Measurements from ENCODE around the gene NRBF2.
"Not testable (repeated sequence)": the region's sequence is repeated elsewhere in the genome, so short reads cannot be mapped to it uniquely, and the experiment has no call there.

NRBF2 gene

DNA sequence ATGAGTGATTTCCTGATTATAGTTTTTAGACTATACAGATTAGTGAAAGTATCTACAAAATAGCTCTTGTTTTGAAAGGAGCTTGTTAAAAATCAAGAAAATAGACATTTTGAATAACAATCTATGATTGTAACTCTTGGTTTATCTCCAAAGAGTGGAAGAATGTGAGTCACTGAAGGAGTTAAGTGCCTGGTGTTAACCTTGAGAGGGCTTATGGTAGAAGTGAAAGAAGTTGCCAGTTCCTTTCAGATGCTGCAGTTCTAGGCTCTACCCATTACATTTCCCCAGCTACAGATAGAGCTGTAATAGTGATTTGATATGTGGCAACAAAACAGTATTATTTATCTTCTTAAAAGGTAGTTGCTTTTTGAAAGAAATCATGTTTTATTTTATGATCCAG, 12.7 kb downstream of the NRBF2 start:
- DNase-seq (ENCODE audit: low spot score) = no peak
- no peaks in the 10 kb centered on the region for H3K27me3 ChIP-seq (ENCODE audit: control insufficient read depth in 3 of 3, insufficient read depth in 3 of 3, low read depth in 1 of 3, low read length in 3 of 3)
- no peak overlapping the region for H3K9ac ChIP-seq (ENCODE audit: low read depth, low read length, poor library complexity)
- no peak overlapping the region for H2AFZ ChIP-seq (ENCODE audit: low read length)
- no peak overlapping the region for H3K18ac ChIP-seq (ENCODE audit: low read length)
- H2AK5ac ChIP-seq (ENCODE audit: low read depth, low read length) = no peak overlapping the region
- no peak overlapping the region for H4K8ac ChIP-seq (ENCODE audit: low read depth, low read length)
- no peak overlapping the region for H2BK12ac ChIP-seq (ENCODE audit: low read length)
- no peak overlapping the region for H2BK5ac ChIP-seq (ENCODE audit: low read length)
- H3K4ac ChIP-seq (ENCODE audit: low read length) = no peak overlapping the region
- peaks cover 0 to 26% of the 10 kb centered on the region in 2 donors for H3K36me3 ChIP-seq (replicated peaks in 1 of 2; ENCODE audit: control insufficient read depth in 2 of 2, insufficient read depth in 2 of 2, low read length in 2 of 2)
- H2BK15ac ChIP-seq (ENCODE audit: low read length) = no peak overlapping the region
- no peak overlapping the region for H3K4me3 ChIP-seq (ENCODE audit: low read length in 2 of 2)
- H3K14ac ChIP-seq (ENCODE audit: low read length) = no peak overlapping the region
- H2BK120ac ChIP-seq (ENCODE audit: low read depth, low read length) = no peak overlapping the region
- no peak overlapping the region for H3K23ac ChIP-seq (ENCODE audit: low read depth, low read length, poor library complexity)
- H3K4me2 ChIP-seq (ENCODE audit: insufficient read depth, low read length, poor library complexity, severe bottlenecking) = no peak overlapping the region
- H3K4me1 ChIP-seq (ENCODE audit: control insufficient read depth in 2 of 2, insufficient read depth in 1 of 2, low read depth in 1 of 2, low read length in 2 of 2) = no peaks in the 10 kb centered on the region
- H4K91ac ChIP-seq (ENCODE audit: low read depth, low read length, poor library complexity) = no peak overlapping the region
- no peak overlapping the region for H3K27ac ChIP-seq (replicated peaks; ENCODE audit: low read length)
- no peaks in the 10 kb centered on the region for H3K9me3 ChIP-seq (replicated peaks in 1 of 2; ENCODE audit: control insufficient read depth in 2 of 2, insufficient read depth in 1 of 2, low read depth in 1 of 2, low read length in 2 of 2)
- no peaks in the 10 kb centered on the region for H3K79me1 ChIP-seq (ENCODE audit: low read depth, low read length)

DNA sequence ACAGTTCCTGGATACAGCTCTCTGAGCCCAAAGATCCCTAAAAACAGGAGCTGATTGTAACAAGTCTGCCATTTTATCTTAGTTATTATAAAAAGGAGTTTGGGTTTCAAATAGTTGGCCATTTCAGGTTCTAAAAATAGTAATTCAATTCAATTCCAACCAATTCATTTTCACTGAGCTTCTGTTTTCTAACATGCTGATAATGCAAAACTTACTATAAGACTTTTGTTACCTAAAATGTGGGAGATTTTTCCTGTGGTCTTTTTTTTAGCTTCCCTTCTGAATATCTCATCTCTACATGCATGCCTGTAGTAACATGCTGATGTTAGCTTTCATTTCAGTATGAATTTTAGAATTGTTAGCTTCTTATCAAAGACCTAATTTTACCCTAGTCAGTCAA, 13.4 kb downstream of the NRBF2 start:
- Histone ChIP-seq H3K14ac (ENCODE audit: low read length) (no peak overlapping the region), H3K9ac (ENCODE audit: low read depth, low read length, poor library complexity) (no peak overlapping the region), H2AFZ (ENCODE audit: low read length) (no peak overlapping the region), H3K4ac (ENCODE audit: low read length) (no peak overlapping the region), H3K9me3 (replicated peaks in 1 of 2; ENCODE audit: control insufficient read depth in 2 of 2, insufficient read depth in 1 of 2, low read depth in 1 of 2, low read length in 2 of 2) (no peaks in the 10 kb centered on the region), H3K23ac (ENCODE audit: low read depth, low read length, poor library complexity) (no peak overlapping the region), H3K79me1 (ENCODE audit: low read depth, low read length) (no peaks in the 10 kb centered on the region), H3K4me3 (ENCODE audit: low read length in 2 of 2) (no peak overlapping the region), H3K36me3 (replicated peaks in 1 of 2; ENCODE audit: control insufficient read depth in 2 of 2, insufficient read depth in 2 of 2, low read length in 2 of 2) (peaks cover 0 to 32% of the 10 kb centered on the region in 2 donors), H3K18ac (ENCODE audit: low read length) (no peak overlapping the region), H3K27ac (replicated peaks; ENCODE audit: low read length) (no peak overlapping the region), H2BK120ac (ENCODE audit: low read depth, low read length) (no peak overlapping the region), H4K8ac (ENCODE audit: low read depth, low read length) (no peak overlapping the region), H2AK5ac (ENCODE audit: low read depth, low read length) (no peak overlapping the region), H3K27me3 (ENCODE audit: control insufficient read depth in 3 of 3, insufficient read depth in 3 of 3, low read depth in 1 of 3, low read length in 3 of 3) (no peaks in the 10 kb centered on the region), H3K4me1 (ENCODE audit: control insufficient read depth in 2 of 2, insufficient read depth in 1 of 2, low read depth in 1 of 2, low read length in 2 of 2) (no peaks in the 10 kb centered on the region), H4K91ac (ENCODE audit: low read depth, low read length, poor library complexity) (no peak overlapping the region), H3K4me2 (ENCODE audit: insufficient read depth, low read length, poor library complexity, severe bottlenecking) (no peak overlapping the region), H2BK15ac (ENCODE audit: low read length) (no peak overlapping the region), H2BK5ac (ENCODE audit: low read length) (no peak overlapping the region), H2BK12ac (ENCODE audit: low read length) (no peak overlapping the region)
- DNase-seq (ENCODE audit: low spot score) = no peak

DNA sequence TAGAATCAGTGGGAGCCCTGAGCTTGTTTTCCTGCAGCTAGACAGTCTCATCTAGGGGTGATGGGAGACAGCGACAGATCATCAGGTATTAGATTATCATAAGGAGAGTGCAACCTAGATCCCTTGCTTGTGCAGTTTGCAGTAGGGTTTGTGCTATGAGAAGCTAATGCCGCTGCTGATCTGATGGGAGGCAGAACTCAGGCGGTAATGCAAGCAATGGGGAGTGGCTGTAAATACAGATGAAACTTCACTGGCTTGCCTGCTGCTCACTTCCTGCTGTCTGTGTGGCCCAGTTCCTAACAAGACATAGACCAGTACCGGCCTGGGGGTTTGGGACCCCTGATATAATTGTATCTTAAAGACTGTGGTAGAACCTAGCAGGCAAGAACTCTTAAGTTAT, 17.6 kb downstream of the NRBF2 start:
- no peak overlapping the region for H4K8ac ChIP-seq (ENCODE audit: low read depth, low read length)
- H2BK12ac ChIP-seq (ENCODE audit: low read length) = no peak overlapping the region
- no peak overlapping the region for H2BK15ac ChIP-seq (ENCODE audit: low read length)
- WGBS, 2 donors (ENCODE audit: extremely low coverage in 2 of 2, insufficient read length in 2 of 2, insufficient replicate concordance in 1 of 2) = no CpG with 5 or more reads among the region's 4 CpGs
- no peaks in the 10 kb centered on the region for H3K9me3 ChIP-seq (replicated peaks in 1 of 2; ENCODE audit: control insufficient read depth in 2 of 2, insufficient read depth in 1 of 2, low read depth in 1 of 2, low read length in 2 of 2)
- no peak overlapping the region for H3K14ac ChIP-seq (ENCODE audit: low read length)
- no peak overlapping the region for H3K4ac ChIP-seq (ENCODE audit: low read length)
- H3K4me1 ChIP-seq (ENCODE audit: control insufficient read depth in 2 of 2, insufficient read depth in 1 of 2, low read depth in 1 of 2, low read length in 2 of 2) = no peaks in the 10 kb centered on the region
- H3K18ac ChIP-seq (ENCODE audit: low read length) = no peak overlapping the region
- H3K23ac ChIP-seq (ENCODE audit: low read depth, low read length, poor library complexity) = no peak overlapping the region
- no peak overlapping the region for H2BK120ac ChIP-seq (ENCODE audit: low read depth, low read length)
- H3K79me1 ChIP-seq (ENCODE audit: low read depth, low read length) = no peaks in the 10 kb centered on the region
- peaks cover 0 to 2% (median 0%) of the 10 kb centered on the region in 3 experiments for H3K27me3 ChIP-seq (ENCODE audit: control insufficient read depth in 3 of 3, insufficient read depth in 3 of 3, low read depth in 1 of 3, low read length in 3 of 3)
- no peak overlapping the region for H3K27ac ChIP-seq (replicated peaks; ENCODE audit: low read length)
- H2BK5ac ChIP-seq (ENCODE audit: low read length) = no peak overlapping the region
- H4K91ac ChIP-seq (ENCODE audit: low read depth, low read length, poor library complexity) = no peak overlapping the region
- H2AFZ ChIP-seq (ENCODE audit: low read length) = no peak overlapping the region
- no peak overlapping the region for H2AK5ac ChIP-seq (ENCODE audit: low read depth, low read length)
- H3K4me2 ChIP-seq (ENCODE audit: insufficient read depth, low read length, poor library complexity, severe bottlenecking) = no peak overlapping the region
- H3K36me3 ChIP-seq (replicated peaks in 1 of 2; ENCODE audit: control insufficient read depth in 2 of 2, insufficient read depth in 2 of 2, low read length in 2 of 2) = peaks cover 0 to 70% of the 10 kb centered on the region in 2 donors
- DNase-seq (ENCODE audit: low spot score) = no peak
- no peak overlapping the region for H3K4me3 ChIP-seq (ENCODE audit: low read length in 2 of 2)
- no peak overlapping the region for H3K9ac ChIP-seq (ENCODE audit: low read depth, low read length, poor library complexity)

DNA sequence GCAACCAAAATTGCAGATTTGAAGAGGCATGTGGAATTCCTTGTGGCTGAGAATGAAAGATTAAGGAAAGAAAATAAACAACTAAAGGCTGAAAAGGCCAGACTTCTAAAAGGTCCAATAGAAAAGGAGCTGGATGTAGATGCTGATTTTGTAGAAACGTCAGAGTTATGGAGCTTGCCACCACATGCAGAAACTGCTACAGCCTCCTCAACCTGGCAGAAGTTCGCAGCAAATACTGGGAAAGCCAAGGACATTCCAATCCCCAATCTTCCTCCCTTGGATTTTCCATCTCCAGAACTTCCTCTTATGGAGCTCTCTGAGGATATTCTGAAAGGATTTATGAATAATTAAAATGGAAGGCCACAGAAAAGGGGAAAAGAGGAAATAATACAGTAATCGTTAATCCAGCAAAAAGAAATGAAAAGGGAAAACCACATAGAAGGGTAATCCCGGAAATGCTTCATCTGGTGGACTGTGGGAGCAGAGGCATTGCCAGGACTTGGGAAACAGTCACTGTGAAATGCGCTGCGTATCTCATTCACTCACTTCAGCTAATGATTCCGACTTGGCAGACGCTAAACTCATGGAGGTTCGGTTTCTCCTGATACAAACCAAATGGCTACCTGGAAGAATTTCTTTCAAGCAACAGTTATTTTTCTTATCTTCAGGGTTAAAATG, 20.9 kb downstream of the NRBF2 start:
- H4K91ac ChIP-seq (ENCODE audit: low read depth, low read length, poor library complexity); H2BK120ac ChIP-seq (ENCODE audit: low read depth, low read length); H3K14ac ChIP-seq (ENCODE audit: low read length); H3K23ac ChIP-seq (ENCODE audit: low read depth, low read length, poor library complexity); H2BK5ac ChIP-seq (ENCODE audit: low read length); H3K18ac ChIP-seq (ENCODE audit: low read length); H2AK5ac ChIP-seq (ENCODE audit: low read depth, low read length); H2BK15ac ChIP-seq (ENCODE audit: low read length); H3K4me3 ChIP-seq (ENCODE audit: low read length in 2 of 2); H2BK12ac ChIP-seq (ENCODE audit: low read length); H3K4ac ChIP-seq (ENCODE audit: low read length); DNase-seq (ENCODE audit: low spot score); H3K4me1 ChIP-seq (ENCODE audit: control insufficient read depth in 2 of 2, insufficient read depth in 1 of 2, low read depth in 1 of 2, low read length in 2 of 2); H4K8ac ChIP-seq (ENCODE audit: low read depth, low read length); H3K79me1 ChIP-seq (ENCODE audit: low read depth, low read length); H2AFZ ChIP-seq (ENCODE audit: low read length); H3K9ac ChIP-seq (ENCODE audit: low read depth, low read length, poor library complexity); H3K9me3 ChIP-seq (replicated peaks in 1 of 2; ENCODE audit: control insufficient read depth in 2 of 2, insufficient read depth in 1 of 2, low read depth in 1 of 2, low read length in 2 of 2); H3K27me3 ChIP-seq (ENCODE audit: control insufficient read depth in 3 of 3, insufficient read depth in 3 of 3, low read depth in 1 of 3, low read length in 3 of 3); H3K4me2 ChIP-seq (ENCODE audit: insufficient read depth, low read length, poor library complexity, severe bottlenecking); H3K27ac ChIP-seq (replicated peaks; ENCODE audit: low read length): not testable (repeated sequence)
- H3K36me3 ChIP-seq (replicated peaks in 1 of 2; ENCODE audit: control insufficient read depth in 2 of 2, insufficient read depth in 2 of 2, low read length in 2 of 2) = peaks cover 0 to 58% of the 10 kb centered on the region in 2 donors
- no CpG with 5 or more reads among the region's 9 CpGs for WGBS, 2 donors (ENCODE audit: extremely low coverage in 2 of 2, insufficient read length in 2 of 2, insufficient replicate concordance in 1 of 2)

All from neuronal stem cell (in vitro differentiated cells).